ENCODE results near the gene R3HDM2.

The R3HDM2 gene

DNA sequence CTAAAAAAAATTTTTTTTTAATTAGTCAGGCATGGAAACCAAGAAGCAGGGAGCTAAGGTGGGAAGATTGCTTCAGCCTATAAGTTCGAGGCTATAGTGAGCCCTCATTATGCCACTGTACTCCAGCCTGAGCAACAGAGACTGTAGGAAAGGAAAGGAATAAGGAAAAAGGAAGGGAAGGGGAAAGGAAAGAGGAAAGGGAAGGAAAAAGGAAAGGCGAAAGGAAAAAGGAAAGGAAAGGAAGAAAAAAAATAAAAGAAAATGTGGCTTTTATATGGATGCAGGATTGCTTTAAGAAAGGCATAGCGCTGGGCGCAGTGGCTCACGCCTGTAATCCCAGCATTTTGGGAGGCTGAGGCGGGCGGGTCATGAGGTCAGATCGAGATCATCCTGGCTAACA lies 70.4 kb downstream of the R3HDM2 start:
- Histone ChIP-seq H3K9me3 (no peaks in the 10 kb centered on the region), H3K27ac (no peak overlapping the region), H3K4me1 (no peaks in the 10 kb centered on the region), H3K27me3 (no peaks in the 10 kb centered on the region), H3K4me3 (no peak overlapping the region), H3K36me3 (no peaks in the 10 kb centered on the region)
- intact Hi-C loops (cut with DNase I; ENCODE audit: low total_unique reads): no loop called here
- TF ChIP-seq, protein P1, sequence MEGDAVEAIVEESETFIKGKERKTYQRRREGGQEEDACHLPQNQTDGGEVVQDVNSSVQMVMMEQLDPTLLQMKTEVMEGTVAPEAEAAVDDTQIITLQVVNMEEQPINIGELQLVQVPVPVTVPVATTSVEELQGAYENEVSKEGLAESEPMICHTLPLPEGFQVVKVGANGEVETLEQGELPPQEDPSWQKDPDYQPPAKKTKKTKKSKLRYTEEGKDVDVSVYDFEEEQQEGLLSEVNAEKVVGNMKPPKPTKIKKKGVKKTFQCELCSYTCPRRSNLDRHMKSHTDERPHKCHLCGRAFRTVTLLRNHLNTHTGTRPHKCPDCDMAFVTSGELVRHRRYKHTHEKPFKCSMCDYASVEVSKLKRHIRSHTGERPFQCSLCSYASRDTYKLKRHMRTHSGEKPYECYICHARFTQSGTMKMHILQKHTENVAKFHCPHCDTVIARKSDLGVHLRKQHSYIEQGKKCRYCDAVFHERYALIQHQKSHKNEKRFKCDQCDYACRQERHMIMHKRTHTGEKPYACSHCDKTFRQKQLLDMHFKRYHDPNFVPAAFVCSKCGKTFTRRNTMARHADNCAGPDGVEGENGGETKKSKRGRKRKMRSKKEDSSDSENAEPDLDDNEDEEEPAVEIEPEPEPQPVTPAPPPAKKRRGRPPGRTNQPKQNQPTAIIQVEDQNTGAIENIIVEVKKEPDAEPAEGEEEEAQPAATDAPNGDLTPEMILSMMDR (IDR thresholded peaks at IDR 0.05): no peak
- DNase-seq: no peak

DNA sequence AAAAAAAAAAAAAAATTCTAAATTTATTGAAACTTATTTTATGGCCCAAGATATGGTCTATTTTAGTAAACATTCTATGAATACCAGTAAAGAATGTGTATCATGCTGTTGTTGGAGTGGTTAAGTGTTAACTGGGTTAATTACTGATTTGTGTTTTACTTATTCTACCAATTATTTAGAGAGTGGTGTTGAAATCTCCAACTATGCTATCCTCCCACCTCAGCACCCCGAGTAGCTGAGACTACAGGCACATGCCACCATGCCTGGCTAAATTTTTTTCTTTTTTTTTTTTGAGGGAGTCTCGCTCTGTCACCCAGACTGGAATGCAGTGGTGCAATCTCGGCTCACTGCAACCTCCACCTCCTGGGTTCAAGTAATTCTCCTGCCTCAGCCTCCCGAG lies 72.2 kb downstream of the R3HDM2 start:
- no peak for DNase-seq
- Histone ChIP-seq H3K27me3 (no peaks in the 10 kb centered on the region), H3K9me3 (no peaks in the 10 kb centered on the region), H3K4me3 (no peak overlapping the region), H3K36me3 (no peaks in the 10 kb centered on the region), H3K27ac (no peak overlapping the region), H3K4me1 (no peaks in the 10 kb centered on the region)
- intact Hi-C loops (cut with DNase I; ENCODE audit: low total_unique reads): no loop called here
- TF ChIP-seq, protein P1 (IDR thresholded peaks at IDR 0.05): no peak

DNA sequence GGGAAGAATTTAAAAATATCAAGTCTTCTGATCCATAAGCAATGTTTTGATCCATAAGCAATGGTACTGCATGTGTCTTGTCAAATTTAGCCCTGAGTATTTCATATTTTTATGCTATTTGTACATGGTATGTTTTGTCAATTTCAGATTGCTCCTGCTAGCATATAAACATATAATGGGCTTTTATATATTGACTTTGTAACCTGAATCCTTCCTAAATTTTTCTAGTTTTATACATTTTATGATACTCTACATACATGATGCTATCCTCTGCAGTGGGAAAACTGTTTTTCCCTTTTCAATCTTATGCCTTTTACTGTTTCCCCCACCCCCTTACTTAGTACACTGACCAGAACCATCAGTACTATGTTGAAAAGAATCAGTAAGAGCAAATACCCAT lies 75.1 kb downstream of the R3HDM2 start:
- intact Hi-C loops (cut with DNase I; ENCODE audit: low total_unique reads): no loop called here
- Histone ChIP-seq H3K27ac (no peak overlapping the region), H3K4me1 (no peaks in the 10 kb centered on the region), H3K9me3 (no peaks in the 10 kb centered on the region), H3K27me3 (no peaks in the 10 kb centered on the region), H3K36me3 (peaks cover 0 to 4% (median 0%) of the 10 kb centered on the region in 3 donors), H3K4me3 (no peak overlapping the region)
- TF ChIP-seq, protein P1 (IDR thresholded peaks at IDR 0.05): no peak
- no peak for DNase-seq

DNA sequence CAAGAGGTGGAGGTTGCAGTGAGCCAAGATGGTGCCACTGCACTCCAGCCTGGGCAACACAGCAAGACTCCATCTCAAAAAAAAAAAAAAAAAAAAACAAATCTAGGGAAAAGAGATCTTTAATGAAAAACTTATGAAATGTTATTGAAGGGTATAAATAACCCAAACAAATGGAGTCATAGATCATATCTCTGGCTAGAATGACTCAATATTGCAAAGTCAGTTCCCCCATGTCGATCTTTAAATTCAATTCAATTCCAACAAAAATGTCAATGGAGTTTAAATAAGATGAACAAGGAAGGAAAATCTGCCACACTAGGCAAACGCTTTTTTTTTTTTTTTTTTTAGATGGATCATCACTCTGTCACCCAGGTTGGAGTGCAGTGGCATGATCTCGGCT lies 78.7 kb downstream of the R3HDM2 start:
- no peak overlapping the region for H3K27ac ChIP-seq
- intact Hi-C loops (cut with DNase I; ENCODE audit: low total_unique reads): no loop called here
- H3K36me3 ChIP-seq: peaks cover 0 to 10% (median 8%) of the 10 kb centered on the region in 3 donors
- no peak overlapping the region for H3K4me3 ChIP-seq
- no peak for DNase-seq
- H3K9me3 ChIP-seq: no peaks in the 10 kb centered on the region
- no peaks in the 10 kb centered on the region for H3K4me1 ChIP-seq
- TF ChIP-seq, protein P1 (IDR thresholded peaks at IDR 0.05): no peak
- no peaks in the 10 kb centered on the region for H3K27me3 ChIP-seq

DNA sequence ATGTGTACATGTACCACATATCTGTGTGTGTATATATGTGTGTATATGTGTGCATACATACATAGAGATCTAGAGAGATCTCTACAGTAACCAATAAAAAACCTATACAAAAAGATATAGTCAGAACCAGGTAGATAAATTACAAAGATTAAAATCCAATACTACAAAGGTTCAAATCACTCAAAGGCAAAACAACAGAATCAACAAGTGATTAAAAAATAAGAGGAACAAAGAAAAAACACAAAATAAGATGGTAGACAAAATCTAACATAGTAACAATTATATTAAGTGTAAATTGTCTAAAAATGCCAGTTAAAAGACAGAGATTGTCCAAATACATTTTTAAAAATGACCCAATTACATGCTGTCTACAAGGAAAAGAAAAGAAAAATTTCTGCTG lies 83.6 kb downstream of the R3HDM2 start:
- H3K9me3 ChIP-seq: no peaks in the 10 kb centered on the region

More for the DNA sequence above, 83.6 kb downstream of the R3HDM2 start:
- peaks cover 0 to 11% (median 10%) of the 10 kb centered on the region in 3 donors for H3K36me3 ChIP-seq
- H3K4me3 ChIP-seq: no peak overlapping the region
- TF ChIP-seq, protein P1 (IDR thresholded peaks at IDR 0.05): no peak
- intact Hi-C loops (cut with DNase I; ENCODE audit: low total_unique reads): no loop called here
- peaks cover 0 to 2% (median under 1%) of the 10 kb centered on the region in 4 donors for H3K4me1 ChIP-seq
- no peak overlapping the region for H3K27ac ChIP-seq
- H3K27me3 ChIP-seq: no peaks in the 10 kb centered on the region
- DNase-seq: no peak

Data from tibial artery (tissue), 4 donors.